Esophagus muscularis mucosa (tissue), 4 donors: ENCODE data around the gene IRS2. TPM values are rescaled to one million over a fixed set of nuclear protein-coding genes. Genes with fewer than 3 reads are reported as not detected.

Experiments
- DNase-seq: peaks from one replicate; pipeline ENCODE4 v3.0.0-alpha.2; 2017; ENCODE audit errors: extremely low spot score
- H3K27ac ChIP-seq, 4 donors: fragments of 200-600 bp; sonication (generic); replicated peaks in 1 of 4; 1 replicate in 3 of 4; 2 replicates in 1 of 4; pipeline ENCODE4 v1.5.1; 2016 to 2019; ENCODE audit warnings: mild to moderate bottlenecking in 1 of 4
- H3K27me3 ChIP-seq, 4 donors: fragments of 200-600 bp; sonication (generic); one replicate each; pipeline versions ENCODE4 v1.5.1 to v1.6.0; 2016 to 2019
- H3K36me3 ChIP-seq, 4 donors: fragments of 200-600 bp; sonication (generic); one replicate each; pipeline ENCODE4 v1.5.1; 2016 to 2019
- H3K4me1 ChIP-seq, 4 donors: fragments of 200-600 bp; sonication (generic); one replicate each; pipeline ENCODE4 v1.5.1; 2016 to 2019
- H3K4me3 ChIP-seq, 4 donors: fragments of 200-600 bp; sonication (generic); 1 replicate in 2 of 4; 2 replicates in 2 of 4; pipeline ENCODE4 v1.5.1; 2016 to 2019; ENCODE audit warnings: mild to moderate bottlenecking in 4 of 4, moderate library complexity in 1 of 4
- H3K9me3 ChIP-seq, 4 donors: fragments of 200-600 bp; sonication (generic); 1 replicate in 3 of 4; 2 replicates in 1 of 4; pipeline ENCODE4 v1.5.1; 2016 to 2019
- CTCF ChIP-seq, 3 experiments: fragments of 200-600 bp in 2 of 3; fragments of 450-650 bp in 1 of 3; sonication (generic) in 2 of 3; IDR thresholded peaks; one replicate each; pipeline ENCODE4 v1.5.1; 2017 to 2019; ENCODE audit warnings: antibody characterized with exemption in 3 of 3, mild to moderate bottlenecking in 2 of 3, moderate library complexity in 1 of 3
- EP300 ChIP-seq: sonication (generic); formaldehyde crosslinking; IDR thresholded peaks from one replicate; pipeline ENCODE4 v1.6.1; 2017; ENCODE audit warnings: antibody characterized with exemption
- POLR2A ChIP-seq: fragments of 450-650 bp; IDR thresholded peaks from one replicate; pipeline ENCODE4 v1.6.1; 2017; ENCODE audit warnings: antibody characterized with exemption, moderate library complexity, mild to moderate bottlenecking, low read depth
- POLR2AphosphoS5 ChIP-seq, 2 donors: sonication (generic); formaldehyde crosslinking; IDR thresholded peaks; one replicate each; pipeline ENCODE4 v1.6.1; 2017; ENCODE audit warnings: antibody characterized with exemption in 2 of 2
- WGBS: methylation state at CpG from one replicate; pipeline ENCODE4 v1.1.5; 2018; 5-methylcytosine and 5-hydroxymethylcytosine counted together
- intact Hi-C: fragments of 100-400 bp; cut with DNase I; formaldehyde crosslinking; loops from one replicate; pipeline ENCODE4 v1.15.1; 2023
- total RNA-seq, 4 donors: library from RNA; depleted of rRNA; stranded (reverse); fragments of >200 nt; gene quantifications; one replicate each; pipeline versions ENCODE4 v1.1.0 to v1.2.1, GENCODE V29; 2016

IRS2 gene
- total RNA-seq, 4 donors from 2014 or later: 46.4 to 95.3 (median 63.7) TPM

- no peak overlapping the region for H3K27ac ChIP-seq
- WGBS: 62% methylated on average over 17 of the region's 17 CpGs
- H3K36me3 ChIP-seq: no peaks in the 10 kb centered on the region
- intact Hi-C loops: no loop called here
- H3K27me3 ChIP-seq: peaks cover 0 to 5% (median 0%) of the 10 kb centered on the region in 4 donors
- no peak for DNase-seq
- H3K4me3 ChIP-seq: no peak overlapping the region
- no peak for TF ChIP-seq EP300
- no peaks in the 10 kb centered on the region for H3K9me3 ChIP-seq
- peaks cover 0 to 5% (median 0%) of the 10 kb centered on the region in 4 donors for H3K4me1 ChIP-seq
Observed at GRCh38 chr13:109728791-109729731, 57.3 kb downstream of the IRS2 start.

GRCh38 chr13:109728061-109728460 lies 58.3 kb downstream of the IRS2 start:
- Histone ChIP-seq H3K27ac (no peak overlapping the region), H3K4me1 (peaks cover 0 to 5% (median 0%) of the 10 kb centered on the region in 4 donors), H3K9me3 (no peaks in the 10 kb centered on the region), H3K4me3 (no peak overlapping the region), H3K27me3 (peaks cover 0 to 5% (median 0%) of the 10 kb centered on the region in 4 donors), H3K36me3 (no peaks in the 10 kb centered on the region)
- TF ChIP-seq EP300: no peak
- TF ChIP-seq POLR2A: no peak
- no peak for TF ChIP-seq POLR2AphosphoS5 (IDR thresholded peaks at IDR 0.05)
- TF ChIP-seq CTCF (IDR thresholded peaks at IDR 0.05): no peak
- DNase-seq: no peak
- intact Hi-C loops: no loop called here
- WGBS: 89% methylated on average over 10 of the region's 10 CpGs

- intact Hi-C loops: no loop called here
- Histone ChIP-seq H3K4me3 (no peak overlapping the region), H3K9me3 (no peaks in the 10 kb centered on the region), H3K4me1 (peaks cover 0 to 5% (median 0%) of the 10 kb centered on the region in 4 donors), H3K36me3 (no peaks in the 10 kb centered on the region), H3K27me3 (peaks cover 0 to 5% (median 0%) of the 10 kb centered on the region in 4 donors), H3K27ac (no peak overlapping the region)
- no peak for DNase-seq
- WGBS: 94% methylated on average over 5 of the region's 5 CpGs
- TF ChIP-seq POLR2AphosphoS5 (IDR thresholded peaks at IDR 0.05) (no peak), EP300 (no peak), POLR2A (no peak), CTCF (IDR thresholded peaks at IDR 0.05) (no peak)
Observed at GRCh38 chr13:109727251-109727650, 59.1 kb downstream of the IRS2 start.

- no peak overlapping the region for H3K4me3 ChIP-seq
- 93% methylated on average over 7 of the region's 7 CpGs for WGBS
- intact Hi-C loops: no loop called here
- peaks cover 0 to 5% (median 0%) of the 10 kb centered on the region in 4 donors for H3K4me1 ChIP-seq
- DNase-seq: no peak
- H3K9me3 ChIP-seq: no peaks in the 10 kb centered on the region
- no peak overlapping the region for H3K27ac ChIP-seq
- H3K36me3 ChIP-seq: no peaks in the 10 kb centered on the region
- TF ChIP-seq POLR2AphosphoS5 (IDR thresholded peaks at IDR 0.05) (no peak), POLR2A (no peak), CTCF (IDR thresholded peaks at IDR 0.05) (no peak), EP300 (no peak)
- peaks cover 0 to 5% (median 0%) of the 10 kb centered on the region in 4 donors for H3K27me3 ChIP-seq
Observed at GRCh38 chr13:109725995-109726637, 60.3 kb downstream of the IRS2 start.

GRCh38 chr13:109725297-109725696 lies 61.1 kb downstream of the IRS2 start:
- WGBS: 55% methylated on average over 4 of the region's 4 CpGs
- Histone ChIP-seq H3K4me1 (peaks cover 0 to 5% (median 0%) of the 10 kb centered on the region in 4 donors), H3K36me3 (no peaks in the 10 kb centered on the region), H3K27ac (no peak overlapping the region), H3K9me3 (no peaks in the 10 kb centered on the region), H3K27me3 (peaks cover 0 to 5% (median 0%) of the 10 kb centered on the region in 4 donors), H3K4me3 (no peak overlapping the region)
- intact Hi-C loops: no loop called here
- TF ChIP-seq POLR2AphosphoS5 (IDR thresholded peaks at IDR 0.05) (no peak), CTCF (IDR thresholded peaks at IDR 0.05) (no peak), POLR2A (no peak), EP300 (no peak)
- DNase-seq: no peak
